ENCODE results near the gene NOXA1. TPM values are rescaled to one million over a fixed set of nuclear protein-coding genes. Genes with fewer than 3 reads are reported as not detected.

The NOXA1 gene
- polyA plus RNA-seq, 1 donor from 2014 or later, result 1.7 TPM

GRCh38 chr9:137412431-137412830, 10.8 kb upstream of the NOXA1 start:
- no peaks in the 10 kb centered on the region for H3K36me3 ChIP-seq (ENCODE audit: insufficient read depth, low read length)
- no peak overlapping the region for H3K4me3 ChIP-seq (ENCODE audit: low read length)
- TF ChIP-seq SMC3 (conservative IDR thresholded peaks at IDR 0.05; ENCODE audit: poor library complexity) (no peak), EP300 (conservative IDR thresholded peaks at IDR 0.05; ENCODE audit: poor library complexity, severe bottlenecking) (no peak), POLR2AphosphoS5 (IDR thresholded peaks at IDR 0.05) (no peak), MXI1 (conservative IDR thresholded peaks at IDR 0.05; ENCODE audit: poor library complexity, severe bottlenecking) (no peak), EZH2 (IDR thresholded peaks at IDR 0.05; ENCODE audit: borderline replicate concordance, insufficient read depth, low read length, poor library complexity, severe bottlenecking) (no peak)
- no peaks in the 10 kb centered on the region for H3K9me2 ChIP-seq (ENCODE audit: insufficient read depth, low read length)
- H3K79me2 ChIP-seq (replicated peaks; ENCODE audit: insufficient read depth, low read length), result no peaks in the 10 kb centered on the region
- H3K27ac ChIP-seq (ENCODE audit: low read length), result no peak overlapping the region
- no peaks in the 10 kb centered on the region for H3K27me3 ChIP-seq (ENCODE audit: insufficient read depth, low read depth, low read length)
- H2AFZ ChIP-seq (ENCODE audit: low read depth, low read length), result no peak overlapping the region
- no peaks in the 10 kb centered on the region for H4K20me1 ChIP-seq (ENCODE audit: insufficient read depth)
- no peaks in the 10 kb centered on the region for H3F3A ChIP-seq (ENCODE audit: insufficient read depth, low read length, poor library complexity, severe bottlenecking)
- no peak overlapping the region for H3K9ac ChIP-seq (ENCODE audit: low read length)
- no peak overlapping the region for H3K4me2 ChIP-seq (ENCODE audit: low read length)
- no peaks in the 10 kb centered on the region for H3K9me3 ChIP-seq (ENCODE audit: low read length)

- Histone ChIP-seq H3K9me3 (ENCODE audit: low read length) (no peaks in the 10 kb centered on the region), H3K79me2 (replicated peaks; ENCODE audit: insufficient read depth, low read length) (peaks cover 3% of the 10 kb centered on the region), H3K9me2 (ENCODE audit: insufficient read depth, low read length) (no peaks in the 10 kb centered on the region), H3K4me2 (ENCODE audit: low read length) (no peak overlapping the region), H3K27ac (ENCODE audit: low read length) (no peak overlapping the region), H3K9ac (ENCODE audit: low read length) (no peak overlapping the region), H3K36me3 (ENCODE audit: insufficient read depth, low read length) (no peaks in the 10 kb centered on the region), H3K27me3 (ENCODE audit: insufficient read depth, low read depth, low read length) (no peaks in the 10 kb centered on the region), H3K4me3 (ENCODE audit: low read length) (no peak overlapping the region), H3F3A (ENCODE audit: insufficient read depth, low read length, poor library complexity, severe bottlenecking) (no peaks in the 10 kb centered on the region), H2AFZ (ENCODE audit: low read depth, low read length) (no peak overlapping the region), H4K20me1 (ENCODE audit: insufficient read depth) (no peaks in the 10 kb centered on the region)
- TF ChIP-seq MXI1 (conservative IDR thresholded peaks at IDR 0.05; ENCODE audit: poor library complexity, severe bottlenecking) (no peak), CTCF (IDR thresholded peaks at IDR 0.05; ENCODE audit: poor library complexity, severe bottlenecking) (no peak), EZH2 (IDR thresholded peaks at IDR 0.05; ENCODE audit: borderline replicate concordance, insufficient read depth, low read length, poor library complexity, severe bottlenecking) (no peak), SMC3 (conservative IDR thresholded peaks at IDR 0.05; ENCODE audit: poor library complexity) (no peak), TAF1 (IDR thresholded peaks at IDR 0.05; ENCODE audit: low read depth) (no peak), EP300 (conservative IDR thresholded peaks at IDR 0.05; ENCODE audit: poor library complexity, severe bottlenecking) (no peak), RAD21 (conservative IDR thresholded peaks at IDR 0.05) (no peak), POLR2AphosphoS5 (IDR thresholded peaks at IDR 0.05) (no peak)
- TF ChIP-seq, protein P1, sequence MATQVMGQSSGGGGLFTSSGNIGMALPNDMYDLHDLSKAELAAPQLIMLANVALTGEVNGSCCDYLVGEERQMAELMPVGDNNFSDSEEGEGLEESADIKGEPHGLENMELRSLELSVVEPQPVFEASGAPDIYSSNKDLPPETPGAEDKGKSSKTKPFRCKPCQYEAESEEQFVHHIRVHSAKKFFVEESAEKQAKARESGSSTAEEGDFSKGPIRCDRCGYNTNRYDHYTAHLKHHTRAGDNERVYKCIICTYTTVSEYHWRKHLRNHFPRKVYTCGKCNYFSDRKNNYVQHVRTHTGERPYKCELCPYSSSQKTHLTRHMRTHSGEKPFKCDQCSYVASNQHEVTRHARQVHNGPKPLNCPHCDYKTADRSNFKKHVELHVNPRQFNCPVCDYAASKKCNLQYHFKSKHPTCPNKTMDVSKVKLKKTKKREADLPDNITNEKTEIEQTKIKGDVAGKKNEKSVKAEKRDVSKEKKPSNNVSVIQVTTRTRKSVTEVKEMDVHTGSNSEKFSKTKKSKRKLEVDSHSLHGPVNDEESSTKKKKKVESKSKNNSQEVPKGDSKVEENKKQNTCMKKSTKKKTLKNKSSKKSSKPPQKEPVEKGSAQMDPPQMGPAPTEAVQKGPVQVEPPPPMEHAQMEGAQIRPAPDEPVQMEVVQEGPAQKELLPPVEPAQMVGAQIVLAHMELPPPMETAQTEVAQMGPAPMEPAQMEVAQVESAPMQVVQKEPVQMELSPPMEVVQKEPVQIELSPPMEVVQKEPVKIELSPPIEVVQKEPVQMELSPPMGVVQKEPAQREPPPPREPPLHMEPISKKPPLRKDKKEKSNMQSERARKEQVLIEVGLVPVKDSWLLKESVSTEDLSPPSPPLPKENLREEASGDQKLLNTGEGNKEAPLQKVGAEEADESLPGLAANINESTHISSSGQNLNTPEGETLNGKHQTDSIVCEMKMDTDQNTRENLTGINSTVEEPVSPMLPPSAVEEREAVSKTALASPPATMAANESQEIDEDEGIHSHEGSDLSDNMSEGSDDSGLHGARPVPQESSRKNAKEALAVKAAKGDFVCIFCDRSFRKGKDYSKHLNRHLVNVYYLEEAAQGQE (IDR thresholded peaks at IDR 0.05; ENCODE audit: borderline replicate concordance), result no peak
Observed at GRCh38 chr9:137415451-137415850, 7.7 kb upstream of the NOXA1 start.

All from neural cell (in vitro differentiated cells).